Natural killer cell (primary cell): ENCODE results near the gene FRK. TPM values are rescaled to one million over a fixed set of nuclear protein-coding genes. Genes with fewer than 3 reads are reported as not detected.

Experiments used
- ATAC-seq, 3 donors: fragments of 150-1000 bp in 2 of 3; fragments of 200-7000 bp in 1 of 3; cut with Tn5 transposase; 1 replicate in 1 of 3; 2 replicates in 2 of 3; pipeline ENCODE4 v1.10.0; 2021; ENCODE audit warnings: mild to moderate bottlenecking in 2 of 3, moderate library complexity in 2 of 3
- DNase-seq, 2 donors: peaks; one replicate each; pipeline versions ENCODE4 v3.0.0 to v3.0.0-alpha.2; 2013 to 2021; ENCODE audit warnings: mixed read lengths in 1 of 2
- H3K27ac ChIP-seq: one replicate; pipeline ENCODE4 v1.5.1; 2013; ENCODE audit warnings: mild to moderate bottlenecking, low read length
- H3K27me3 ChIP-seq: one replicate; pipeline ENCODE4 v1.6.1; 2013; ENCODE audit warnings: low read length; ENCODE audit not compliant: control insufficient read depth, insufficient read depth
- H3K36me3 ChIP-seq: one replicate; pipeline ENCODE4 v1.6.1; 2013; ENCODE audit warnings: low read length; ENCODE audit not compliant: control insufficient read depth, insufficient read depth
- H3K4me1 ChIP-seq: one replicate; pipeline ENCODE4 v1.6.1; 2013; ENCODE audit warnings: low read length; ENCODE audit not compliant: control insufficient read depth, insufficient read depth
- H3K4me3 ChIP-seq: one replicate; pipeline ENCODE4 v1.5.1; 2013; ENCODE audit warnings: low read length
- H3K9me3 ChIP-seq: one replicate; pipeline ENCODE4 v1.6.1; 2013; ENCODE audit warnings: low read length; ENCODE audit not compliant: control insufficient read depth, insufficient read depth
- H3K27ac Mint-ChIP-seq, 2 donors: one replicate each; pipeline ENCODE4 v1.8.0; 2022; ENCODE audit warnings: mild to moderate bottlenecking in 2 of 2, mixed read lengths in 2 of 2, moderate library complexity in 1 of 2
- H3K27me3 Mint-ChIP-seq, 2 donors: one replicate each; pipeline ENCODE4 v1.8.0; 2022; ENCODE audit warnings: low read depth in 2 of 2, mixed read lengths in 2 of 2
- H3K36me3 Mint-ChIP-seq: one replicate; pipeline ENCODE4 v1.8.0; 2022; ENCODE audit warnings: mixed read lengths
- H3K4me1 Mint-ChIP-seq, 2 donors: one replicate each; pipeline ENCODE4 v1.8.0; 2022; ENCODE audit warnings: mixed read lengths in 2 of 2
- H3K4me3 Mint-ChIP-seq: one replicate; pipeline ENCODE4 v1.8.0; 2022; ENCODE audit warnings: mild to moderate bottlenecking, moderate library complexity, mixed read lengths
- H3K9me3 Mint-ChIP-seq, 2 donors: one replicate each; pipeline ENCODE4 v1.8.0; 2022; ENCODE audit warnings: mixed read lengths in 2 of 2
- CTCF ChIP-seq: fragments of 200-600 bp; IDR thresholded peaks from one replicate; pipeline ENCODE4 v1.8.0; 2022; ENCODE audit warnings: antibody characterized with exemption
- WGBS: methylation state at CpG from one replicate; pipeline ENCODE4 v1.1.7; 2013; ENCODE audit warnings: missing lambda C conversion rate; ENCODE audit not compliant: insufficient coverage; 5-methylcytosine and 5-hydroxymethylcytosine counted together
- intact Hi-C: fragments of 100-400 bp; cut with micrococcal nuclease; formaldehyde crosslinking; loops from one replicate; pipeline ENCODE4 v1.14.2; 2022
- total RNA-seq, 4 donors: library from RNA; stranded (reverse); fragments of 120-200 nt in 1 of 4; gene quantifications; one replicate each; pipeline versions ENCODE4 v1.2.3 to v1.2.4, GENCODE V29; 2013 to 2022

FRK gene
- total RNA-seq, 3 donors from 2014 or later (not counting 1 experiment from before 2014, with no cell fraction given): not detected

GRCh38 chr6:116101302-116101718 lies 40.6 kb upstream of the FRK start:
- ATAC-seq (peak in 1 of 3 donors; percentile 0), DNase-seq (no peak)
- Mint-ChIP-seq H3K27me3 (no peaks in the 10 kb centered on the region), H3K9me3 (no peaks in the 10 kb centered on the region), H3K4me1 (peaks cover 37 to 52% of the 10 kb centered on the region in 2 donors), H3K27ac (peak overlapping the region; percentile 76 to 89), H3K36me3 (no peaks in the 10 kb centered on the region), H3K4me3 (peak overlapping the region; percentile 92)
- H3K4me1 ChIP-seq: peaks cover 19% of the 10 kb centered on the region
- no peaks in the 10 kb centered on the region for H3K27me3 ChIP-seq
- no peaks in the 10 kb centered on the region for H3K36me3 ChIP-seq
- peak overlapping the region; percentile 64 for H3K4me3 ChIP-seq
- intact Hi-C loops: loop anchor here (1.0 to 2.0 kb wide), 2 partner anchors 35 to 469 kb away; partner anchors contain the start of gene RWDD1
- TF ChIP-seq CTCF: no peak
- 0% methylated on average over 11 of the region's 12 CpGs for WGBS
- peak overlapping the region; percentile 81 for H3K27ac ChIP-seq
- no peaks in the 10 kb centered on the region for H3K9me3 ChIP-seq

DNA sequence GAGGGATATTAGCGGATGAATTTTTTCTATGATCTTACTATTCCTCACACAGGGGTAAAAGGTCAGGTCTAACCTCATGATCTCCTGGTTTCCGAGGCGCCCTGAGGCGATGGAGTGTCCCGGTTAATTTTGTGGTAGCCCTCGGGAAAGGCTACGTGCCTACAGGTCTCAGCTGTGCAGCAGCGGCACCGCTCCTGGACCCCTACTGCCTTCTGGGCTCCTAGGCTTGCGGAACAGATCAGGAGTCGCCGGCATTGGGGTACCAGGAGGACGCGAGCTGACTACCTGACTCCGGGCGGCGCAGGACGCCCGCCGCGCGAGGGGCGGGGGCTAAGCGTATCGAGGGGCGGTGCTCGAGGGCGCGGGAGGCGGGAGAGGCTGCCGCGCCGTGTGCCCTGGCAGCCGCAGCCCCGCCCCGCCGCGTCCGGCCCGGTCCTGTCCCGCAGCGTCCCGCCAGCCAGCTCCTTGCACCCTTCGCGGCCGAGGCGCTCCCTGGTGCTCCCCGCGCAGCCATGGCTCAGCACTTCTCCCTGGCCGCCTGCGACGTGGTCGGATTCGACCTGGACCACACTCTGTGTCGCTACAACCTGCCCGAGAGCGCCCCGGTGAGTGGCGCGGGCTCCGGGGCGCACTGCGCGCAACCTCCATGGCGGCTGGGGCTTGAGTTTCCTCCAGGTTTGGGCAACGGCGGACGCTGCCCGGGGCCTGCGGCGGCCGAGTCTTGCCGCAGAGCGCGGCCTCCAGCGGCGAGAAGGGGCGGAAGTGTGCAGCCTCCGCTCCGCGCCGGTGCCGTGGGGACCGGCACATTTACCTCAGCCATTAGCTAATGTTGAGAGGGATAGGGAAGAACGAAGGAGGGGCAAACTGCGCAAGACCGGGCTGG lies 40.0 kb upstream of the FRK start, which contains the start of gene NT5DC1:
Gene NT5DC1 (plus strand): TSS at position 435 of the 883 bp plus-strand sequence. CDS start 78 bp downstream, at position 513.
- no peaks in the 10 kb centered on the region for H3K36me3 Mint-ChIP-seq
- peak; percentile 44 for TF ChIP-seq CTCF

DNA sequence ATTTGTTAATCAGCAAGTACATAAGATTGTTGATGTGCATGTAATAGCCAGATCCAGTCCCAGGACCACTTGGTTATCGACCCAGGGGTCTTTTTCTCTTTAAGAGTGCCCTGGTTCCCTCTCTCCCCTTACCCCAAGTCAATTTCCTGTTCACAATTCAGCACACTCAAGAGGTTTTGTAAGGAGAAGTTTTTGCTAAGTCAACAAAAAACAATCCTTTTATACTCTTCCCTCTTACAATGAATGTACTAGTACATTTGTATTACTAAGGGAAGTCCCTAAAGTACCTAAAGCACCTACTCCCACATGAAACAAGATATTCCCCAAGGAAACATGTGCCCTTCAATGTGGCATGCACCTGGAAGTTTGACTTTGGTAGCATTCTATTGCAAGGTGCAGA lies 38.3 kb upstream of the FRK start:
- TF ChIP-seq CTCF: no peak
- intact Hi-C loops: no loop called here
- H3K36me3 Mint-ChIP-seq: no peaks in the 10 kb centered on the region
- H3K27me3 ChIP-seq: no peaks in the 10 kb centered on the region
- H3K27me3 Mint-ChIP-seq: no peaks in the 10 kb centered on the region
- no peak overlapping the region for H3K27ac Mint-ChIP-seq
- no peak for DNase-seq
- peaks cover 5% of the 10 kb centered on the region for H3K9me3 ChIP-seq
- no CpG with 5 or more reads among the region's 1 CpG for WGBS
- H3K4me1 Mint-ChIP-seq: peaks cover 26 to 34% of the 10 kb centered on the region in 2 donors
- H3K4me3 Mint-ChIP-seq: peak overlapping the region; percentile 28
- ATAC-seq: no peak
- no peak overlapping the region for H3K4me3 ChIP-seq
- H3K9me3 Mint-ChIP-seq: peaks cover 0 to 3% of the 10 kb centered on the region in 2 donors
- H3K27ac ChIP-seq: no peak overlapping the region
- no peaks in the 10 kb centered on the region for H3K36me3 ChIP-seq
- H3K4me1 ChIP-seq: peaks cover 19% of the 10 kb centered on the region

More for the DNA sequence above, 40.0 kb upstream of the FRK start, which contains the start of gene NT5DC1:
- Mint-ChIP-seq H3K4me1 (peaks cover 31 to 47% of the 10 kb centered on the region in 2 donors), H3K27ac (peak within 1 kb of the TSS; percentile 76 to 89), H3K4me3 (peak within 1 kb of the TSS; percentile 92), H3K27me3 (no peaks in the 10 kb centered on the region), H3K9me3 (peaks cover 0 to 3% of the 10 kb centered on the region in 2 donors)
- peaks cover 19% of the 10 kb centered on the region for H3K4me1 ChIP-seq
- peak within 1 kb of the TSS; percentile 64 for H3K4me3 ChIP-seq
- peak within 1 kb of the TSS; percentile 81 for H3K27ac ChIP-seq
- H3K9me3 ChIP-seq: peaks cover 5% of the 10 kb centered on the region
- DNase-seq: peak; percentile 79 to 90
- intact Hi-C loops: loop anchor here (1.0 to 2.0 kb wide), 2 partner anchors 36 to 470 kb away; partner anchors contain the start of gene RWDD1
- peak; percentile 90 to 95 (median 91) for ATAC-seq
- H3K36me3 ChIP-seq: no peaks in the 10 kb centered on the region
- H3K27me3 ChIP-seq: no peaks in the 10 kb centered on the region
- WGBS: under 1% methylated on average over 86 of the region's 87 CpGs
